Ascending aorta (tissue), 2 donors: Measurements from ENCODE around the gene PCDH10. TPM values are rescaled to one million over a fixed set of nuclear protein-coding genes. Genes with fewer than 3 reads are reported as not detected.

Experiments used
- DNase-seq, 2 donors: peaks; one replicate each; pipeline ENCODE4 v3.0.0-alpha.2; 2019; ENCODE audit warnings: low spot score in 2 of 2
- H3K27ac ChIP-seq, 2 donors: fragments of 200-600 bp; sonication (generic); one replicate each; pipeline ENCODE4 v1.5.1; 2016 to 2017; ENCODE audit warnings: mild to moderate bottlenecking in 1 of 2
- H3K27me3 ChIP-seq: fragments of 200-600 bp; sonication (generic); one replicate; pipeline ENCODE4 v1.5.1; 2017
- H3K36me3 ChIP-seq, 2 donors: fragments of 200-600 bp; sonication (generic); one replicate each; pipeline ENCODE4 v1.5.1; 2016
- H3K4me1 ChIP-seq, 2 donors: fragments of 200-600 bp; sonication (generic); one replicate each; pipeline ENCODE4 v1.5.1; 2016 to 2017; ENCODE audit warnings: mild to moderate bottlenecking in 1 of 2
- H3K4me3 ChIP-seq, 2 donors: fragments of 200-600 bp; sonication (generic); one replicate each; pipeline ENCODE4 v1.5.1; 2016 to 2017; ENCODE audit warnings: mild to moderate bottlenecking in 1 of 2
- H3K9me3 ChIP-seq, 2 donors: fragments of 200-600 bp; sonication (generic); one replicate each; pipeline ENCODE4 v1.5.1; 2016
- CTCF ChIP-seq, 3 experiments: fragments of 200-600 bp in 2 of 3; fragments of 450-650 bp in 1 of 3; sonication (generic) in 2 of 3; IDR thresholded peaks; one replicate each; pipeline ENCODE4 v1.5.1; 2016 to 2019; ENCODE audit warnings: antibody characterized with exemption in 3 of 3, mild to moderate bottlenecking in 1 of 3, moderate library complexity in 1 of 3
- intact Hi-C: fragments of 100-400 bp; cut with DNase I; formaldehyde crosslinking; loops from one replicate; pipeline ENCODE4 v1.15.1; 2023
- total RNA-seq: library from RNA; depleted of rRNA; stranded (reverse); fragments of >200 nt; gene quantifications from one replicate; pipeline ENCODE4 v1.1.0, GENCODE V29; 2016

The PCDH10 gene
- total RNA-seq, 1 donor from 2014 or later = 45.3 TPM

DNA sequence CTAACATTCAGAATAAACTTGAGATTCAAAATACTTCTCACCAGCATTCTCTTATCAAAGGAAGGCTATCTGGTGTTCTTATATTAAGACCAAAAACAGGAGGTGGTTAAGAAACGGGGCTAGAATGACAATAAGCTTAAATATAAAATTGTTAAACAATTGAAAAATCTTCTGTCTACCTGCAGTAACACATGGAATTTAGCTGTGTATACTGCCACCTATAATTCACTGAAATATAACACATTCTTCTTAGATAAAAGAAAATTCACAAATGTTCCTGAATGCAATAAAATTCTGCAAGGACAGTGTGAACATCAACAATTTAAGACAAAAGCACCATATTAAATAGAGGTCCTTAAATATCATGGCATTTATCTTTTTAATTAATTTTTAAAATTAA, 11.5 kb upstream of the PCDH10 start:
- intact Hi-C loops = no loop called here
- no peaks in the 10 kb centered on the region for H3K9me3 ChIP-seq
- no peak for TF ChIP-seq CTCF (IDR thresholded peaks at IDR 0.05)
- H3K27me3 ChIP-seq = no peaks in the 10 kb centered on the region
- H3K36me3 ChIP-seq = no peaks in the 10 kb centered on the region
- DNase-seq = no peak
- no peak overlapping the region for H3K27ac ChIP-seq
- no peak overlapping the region for H3K4me3 ChIP-seq
- H3K4me1 ChIP-seq = no peaks in the 10 kb centered on the region

- TF ChIP-seq CTCF (IDR thresholded peaks at IDR 0.05) = no peak
- DNase-seq = no peak
Measured at GRCh38 chr4:133143775-133144430, 5.2 kb upstream of the PCDH10 start.

GRCh38 chr4:133145241-133145640, 3.9 kb upstream of the PCDH10 start:
- Histone ChIP-seq H3K36me3 (no peaks in the 10 kb centered on the region), H3K27me3 (no peaks in the 10 kb centered on the region), H3K27ac (no peak overlapping the region), H3K4me3 (no peak overlapping the region), H3K4me1 (no peaks in the 10 kb centered on the region), H3K9me3 (no peaks in the 10 kb centered on the region)
- DNase-seq = no peak
- TF ChIP-seq CTCF (IDR thresholded peaks at IDR 0.05) = no peak
- intact Hi-C loops = loop anchor here (5.0 to 10.0 kb wide), 4 partner anchors 172 to 1060 kb away; partner anchors contain the start of gene PABPC4L

More at GRCh38 chr4:133143775-133144430, 5.2 kb upstream of the PCDH10 start:
- Histone ChIP-seq H3K9me3 (no peaks in the 10 kb centered on the region), H3K4me3 (no peak overlapping the region), H3K36me3 (no peaks in the 10 kb centered on the region), H3K4me1 (no peaks in the 10 kb centered on the region), H3K27ac (no peak overlapping the region), H3K27me3 (no peaks in the 10 kb centered on the region)
- intact Hi-C loops = loop anchor here (10.0 kb wide), 2 partner anchors 631 to 1061 kb away; partner anchors contain the start of gene PABPC4L

DNA sequence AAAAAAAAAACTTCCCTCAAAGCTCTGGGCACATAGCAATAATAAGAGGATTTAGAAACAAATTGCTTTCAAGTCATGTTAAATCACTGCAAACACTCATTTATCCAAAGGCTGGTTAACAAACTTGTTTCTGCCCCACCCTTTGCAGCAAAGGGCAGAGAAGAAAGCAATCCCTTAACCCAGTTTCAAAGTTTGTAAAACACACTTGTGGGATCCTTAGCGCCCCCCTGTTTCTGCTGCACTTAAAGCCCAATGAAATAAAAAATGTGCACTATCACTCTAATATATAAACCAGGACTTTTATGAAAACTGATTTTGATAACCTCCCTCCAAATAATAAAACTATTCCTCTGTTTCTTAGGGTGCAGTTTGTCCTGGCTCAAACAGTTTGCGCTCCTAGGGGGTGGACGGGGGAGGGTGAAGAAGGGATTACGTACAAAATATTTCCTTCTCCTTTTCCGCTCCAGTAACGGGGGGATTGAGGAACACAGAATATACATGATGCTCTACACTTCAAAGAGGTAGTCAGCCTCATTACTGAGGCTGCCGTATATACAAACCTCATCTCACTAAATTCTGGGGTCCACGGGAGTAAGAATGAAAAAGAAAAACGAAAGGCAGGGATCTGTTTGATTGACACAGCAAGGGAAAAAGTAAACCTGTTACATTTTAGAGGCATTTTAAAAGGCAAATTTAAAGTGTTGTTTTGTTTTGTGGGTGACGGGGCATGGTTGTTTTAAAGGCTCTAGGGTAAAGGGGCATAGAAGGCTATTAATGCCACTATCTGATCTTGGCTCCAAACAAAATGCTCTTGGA, 3.1 kb upstream of the PCDH10 start:
- TF ChIP-seq CTCF (IDR thresholded peaks at IDR 0.05) = no peak
- Histone ChIP-seq H3K36me3 (no peaks in the 10 kb centered on the region), H3K27ac (peak overlapping the region in 1 of 2 donors; percentile 47), H3K27me3 (no peaks in the 10 kb centered on the region), H3K4me3 (peak overlapping the region; percentile 58 to 79), H3K9me3 (no peaks in the 10 kb centered on the region), H3K4me1 (no peaks in the 10 kb centered on the region)
- intact Hi-C loops = loop anchor here (2.0 to 10.0 kb wide), 5 partner anchors 171 to 1059 kb away; partner anchors contain the start of gene PABPC4L
- DNase-seq = no peak

DNA sequence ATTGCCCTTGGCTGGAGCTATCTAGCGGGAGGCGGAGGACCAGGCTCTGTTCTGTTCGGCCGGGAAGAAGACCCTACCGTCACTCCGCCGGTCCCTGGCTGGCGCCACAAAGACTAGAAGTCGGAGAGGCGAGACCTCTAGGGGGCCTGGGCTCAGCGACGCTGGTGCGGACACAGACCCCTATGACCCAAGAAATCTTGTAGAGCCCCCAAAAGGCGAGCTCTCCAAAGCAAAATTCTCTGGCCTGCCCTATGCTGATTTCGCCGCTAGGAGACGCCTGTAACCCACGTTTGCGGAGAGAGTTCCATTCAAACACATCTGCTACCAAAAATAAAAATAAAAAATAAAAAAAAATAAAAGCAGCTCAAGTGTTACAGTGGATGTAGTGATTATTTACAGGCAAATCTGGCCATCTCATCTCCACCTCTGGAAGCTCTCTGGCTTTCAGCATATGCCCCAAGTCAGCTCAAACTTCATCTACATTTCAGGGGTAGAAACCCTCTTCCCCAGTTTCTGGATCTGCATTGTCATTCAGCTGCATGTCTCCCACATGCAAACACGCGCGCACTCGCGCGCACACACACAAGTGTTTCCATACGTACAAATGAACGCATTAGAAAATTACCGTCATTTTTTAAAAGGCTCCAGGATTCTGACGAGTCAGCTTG, 2.4 kb upstream of the PCDH10 start:
- peak in 1 of 2 donors; percentile 76 for DNase-seq
- Histone ChIP-seq H3K4me1 (no peaks in the 10 kb centered on the region), H3K36me3 (no peaks in the 10 kb centered on the region), H3K4me3 (peak overlapping the region; percentile 58 to 79), H3K9me3 (no peaks in the 10 kb centered on the region), H3K27ac (peak overlapping the region in 1 of 2 donors; percentile 47), H3K27me3 (no peaks in the 10 kb centered on the region)
- TF ChIP-seq CTCF (IDR thresholded peaks at IDR 0.05) = peak; percentile 75 to 96 (median 95)
- intact Hi-C loops = loop anchor here (2.0 to 10.0 kb wide), 5 partner anchors 171 to 1058 kb away; partner anchors contain the start of gene PABPC4L
